Measurements from ENCODE around the gene AP1G2.

DNA sequence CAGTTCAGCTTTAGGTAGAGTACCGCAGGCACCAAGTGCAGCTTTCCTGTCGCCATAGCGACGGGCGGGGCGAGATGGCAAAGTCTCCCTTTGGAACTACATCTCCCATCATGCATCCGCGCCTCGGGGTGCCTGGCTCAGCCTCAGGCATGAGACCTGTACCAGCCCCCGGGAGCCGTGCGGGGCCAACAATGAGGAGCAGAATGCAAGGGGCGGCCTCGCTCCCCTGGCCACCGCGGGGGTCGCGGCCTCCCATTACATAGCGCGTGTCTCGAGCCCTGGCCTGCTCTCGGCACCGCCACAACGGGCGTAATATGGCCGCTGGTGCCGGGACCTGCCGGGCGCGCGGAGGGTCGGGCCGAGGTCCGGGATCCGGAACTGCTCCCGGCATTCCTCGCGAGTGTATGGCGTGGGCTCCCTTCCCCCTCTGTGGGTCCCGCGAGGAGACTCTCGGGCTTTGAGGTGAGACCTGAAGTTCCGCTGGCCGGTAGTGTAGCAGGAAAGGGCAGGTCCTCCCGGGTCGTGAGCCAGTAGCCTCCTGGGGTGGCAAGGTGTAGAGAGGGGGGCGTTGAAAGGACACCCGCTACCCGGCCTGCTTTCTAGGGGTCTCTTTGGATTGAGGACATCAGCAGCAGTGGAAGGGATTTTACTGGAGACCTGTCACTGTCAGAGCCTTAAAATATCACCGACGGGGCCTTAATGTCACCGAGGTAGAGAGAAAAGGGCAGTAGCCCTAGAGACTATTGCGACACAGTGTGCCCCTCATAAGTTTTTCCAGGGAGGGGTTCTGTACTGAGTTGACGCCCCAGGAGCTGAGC is 11.5 kb downstream of the AP1G2 start, which contains the start of gene THTPA:
- TF ChIP-seq, protein P1, sequence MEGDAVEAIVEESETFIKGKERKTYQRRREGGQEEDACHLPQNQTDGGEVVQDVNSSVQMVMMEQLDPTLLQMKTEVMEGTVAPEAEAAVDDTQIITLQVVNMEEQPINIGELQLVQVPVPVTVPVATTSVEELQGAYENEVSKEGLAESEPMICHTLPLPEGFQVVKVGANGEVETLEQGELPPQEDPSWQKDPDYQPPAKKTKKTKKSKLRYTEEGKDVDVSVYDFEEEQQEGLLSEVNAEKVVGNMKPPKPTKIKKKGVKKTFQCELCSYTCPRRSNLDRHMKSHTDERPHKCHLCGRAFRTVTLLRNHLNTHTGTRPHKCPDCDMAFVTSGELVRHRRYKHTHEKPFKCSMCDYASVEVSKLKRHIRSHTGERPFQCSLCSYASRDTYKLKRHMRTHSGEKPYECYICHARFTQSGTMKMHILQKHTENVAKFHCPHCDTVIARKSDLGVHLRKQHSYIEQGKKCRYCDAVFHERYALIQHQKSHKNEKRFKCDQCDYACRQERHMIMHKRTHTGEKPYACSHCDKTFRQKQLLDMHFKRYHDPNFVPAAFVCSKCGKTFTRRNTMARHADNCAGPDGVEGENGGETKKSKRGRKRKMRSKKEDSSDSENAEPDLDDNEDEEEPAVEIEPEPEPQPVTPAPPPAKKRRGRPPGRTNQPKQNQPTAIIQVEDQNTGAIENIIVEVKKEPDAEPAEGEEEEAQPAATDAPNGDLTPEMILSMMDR (IDR thresholded peaks at IDR 0.05) = no peak
- TF ChIP-seq ZFX (IDR thresholded peaks at IDR 0.05; ENCODE audit: borderline replicate concordance) = no peak

Measured in 22Rv1 (cell line).